GM21423 (cell line): ENCODE data around the gene STK33.

ENCODE experiments used
- ATAC-seq: cut with Tn5 transposase; IDR thresholded peaks from one replicate; pipeline ENCODE4 v1.9.1; 2021; ENCODE audit warnings: mild to moderate bottlenecking, moderate library complexity; ENCODE audit not compliant: unreplicated experiment

The STK33 gene

GRCh38 chr11:8459711-8460399, 134.2 kb downstream of the STK33 start:
- no peak for ATAC-seq

GRCh38 chr11:8442301-8442700, 151.7 kb downstream of the STK33 start:
- no peak for ATAC-seq

GRCh38 chr11:8440649-8441048, 153.4 kb downstream of the STK33 start:
- ATAC-seq: no peak

- ATAC-seq: no peak
Measured at GRCh38 chr11:8429483-8429882, 164.5 kb downstream of the STK33 start.

- no peak for ATAC-seq
Measured at GRCh38 chr11:8426076-8426475, 168.0 kb downstream of the STK33 start.

GRCh38 chr11:8415195-8415594, 178.8 kb downstream of the STK33 start:
- no peak for ATAC-seq

GRCh38 chr11:8408151-8408941, 185.7 kb downstream of the STK33 start:
- no peak for ATAC-seq

- ATAC-seq: no peak
Measured at GRCh38 chr11:8403310-8403709, 190.7 kb downstream of the STK33 start.

GRCh38 chr11:8392886-8393285, 201.1 kb downstream of the STK33 start:
- no peak for ATAC-seq

GRCh38 chr11:8392166-8392565, 201.9 kb downstream of the STK33 start:
- ATAC-seq: no peak

- no peak for ATAC-seq
Measured at GRCh38 chr11:8390851-8391612, 203.0 kb downstream of the STK33 start.

GRCh38 chr11:8389029-8389996, 204.7 kb downstream of the STK33 start:
- no peak for ATAC-seq

GRCh38 chr11:8387693-8388092, 206.3 kb downstream of the STK33 start:
- ATAC-seq: no peak

- ATAC-seq: no peak
Measured at GRCh38 chr11:8387141-8387540, 206.9 kb downstream of the STK33 start.

- ATAC-seq: no peak
Measured at GRCh38 chr11:8386134-8386864, 207.7 kb downstream of the STK33 start.

- ATAC-seq: no peak
Measured at GRCh38 chr11:8384199-8384821, 209.7 kb downstream of the STK33 start.

GRCh38 chr11:8383627-8384026, 210.4 kb downstream of the STK33 start:
- ATAC-seq: no peak

- no peak for ATAC-seq
Measured at GRCh38 chr11:8383227-8383626, 210.8 kb downstream of the STK33 start.

GRCh38 chr11:8382436-8383053, 211.5 kb downstream of the STK33 start:
- no peak for ATAC-seq
